Progenitor cell of endocrine pancreas (in vitro differentiated cells): ENCODE results near the gene DPH1. TPM values are rescaled to one million over a fixed set of nuclear protein-coding genes. Genes with fewer than 3 reads are reported as not detected.

Experiments
- DNase-seq: peaks from one replicate; pipeline ENCODE4 v3.0.0; 2021; ENCODE audit warnings: low spot score; ENCODE audit not compliant: unreplicated experiment
- H3K27ac Mint-ChIP-seq: 2 replicates; pipeline ENCODE4 v1.8.0; 2021; ENCODE audit warnings: mild to moderate bottlenecking, moderate library complexity, mixed read lengths
- H3K27me3 Mint-ChIP-seq: 2 replicates; pipeline ENCODE4 v1.8.0; 2021; ENCODE audit warnings: mixed read lengths
- H3K36me3 Mint-ChIP-seq: 2 replicates; pipeline ENCODE4 v1.8.0; 2022; ENCODE audit warnings: mixed read lengths; ENCODE audit not compliant: insufficient read depth
- H3K4me1 Mint-ChIP-seq: 2 replicates; pipeline ENCODE4 v1.8.0; 2021; ENCODE audit warnings: low read depth, mixed read lengths
- H3K4me3 Mint-ChIP-seq: 2 replicates; pipeline ENCODE4 v1.8.0; 2021; ENCODE audit warnings: low read depth, mild to moderate bottlenecking, moderate library complexity, mixed read lengths
- H3K9me3 Mint-ChIP-seq: 2 replicates; pipeline ENCODE4 v1.8.0; 2021; ENCODE audit warnings: low read depth, mixed read lengths
- CTCF ChIP-seq: fragments of 200-600 bp; sonication (generic); IDR thresholded peaks from one replicate; pipeline ENCODE4 v1.5.0; 2021; ENCODE audit warnings: antibody characterized with exemption, mild to moderate bottlenecking; ENCODE audit not compliant: unreplicated experiment
- microRNA-seq: library from miRNA; unstranded; fragments of <30 nt; microRNA quantifications from one replicate; pipeline ENCODE4 v1.1.0, GENCODE V29; 2020; ENCODE audit warnings: borderline number of aligned reads; ENCODE audit not compliant: unreplicated experiment
- total RNA-seq: library from RNA; stranded (reverse); gene quantifications from 2 replicates; pipeline ENCODE4 v1.2.1, GENCODE V29; 2021

DPH1 gene
- total RNA-seq, 1 donor from 2014 or later = 39.1 TPM

DNA sequence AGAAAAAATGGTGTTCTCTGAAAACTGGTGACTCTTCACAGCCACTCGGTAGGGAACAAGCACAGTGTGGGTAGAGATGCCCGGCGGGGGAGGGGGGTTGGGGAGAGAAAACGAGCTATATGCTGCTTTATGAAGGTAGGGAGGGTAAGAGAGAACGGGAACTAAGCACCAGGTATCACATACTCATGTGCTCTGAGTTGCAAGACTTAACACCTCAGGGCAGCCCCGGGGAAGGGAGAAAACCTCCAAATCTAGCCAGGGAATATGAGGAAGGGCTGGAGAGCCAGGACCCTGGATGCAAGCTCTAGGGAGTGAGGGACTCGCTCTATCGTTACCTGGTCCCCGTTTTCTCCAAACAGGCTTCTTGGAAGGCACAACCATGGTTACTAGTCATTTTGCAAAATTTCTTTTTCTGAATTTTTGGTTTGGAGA, 60.3 kb downstream of the DPH1 start:
- no peak for TF ChIP-seq CTCF

GRCh38 chr17:2090804-2091534, 61.0 kb downstream of the DPH1 start:
- H3K27ac Mint-ChIP-seq = no peak overlapping the region
- H3K4me3 Mint-ChIP-seq = no peak overlapping the region
- peaks cover 9% of the 10 kb centered on the region for H3K4me1 Mint-ChIP-seq

More for the DNA sequence above, 60.3 kb downstream of the DPH1 start:
- Mint-ChIP-seq H3K36me3 (peaks cover 3% of the 10 kb centered on the region), H3K4me1 (peaks cover 12% of the 10 kb centered on the region), H3K27me3 (no peaks in the 10 kb centered on the region), H3K4me3 (no peak overlapping the region), H3K27ac (no peak overlapping the region), H3K9me3 (no peaks in the 10 kb centered on the region)
- no peak for DNase-seq

GRCh38 chr17:2092253-2092652, 62.3 kb downstream of the DPH1 start:
- no peaks in the 10 kb centered on the region for H3K27me3 Mint-ChIP-seq
- H3K4me1 Mint-ChIP-seq = peaks cover 9% of the 10 kb centered on the region
- no peak for TF ChIP-seq CTCF
- H3K9me3 Mint-ChIP-seq = no peaks in the 10 kb centered on the region
- H3K4me3 Mint-ChIP-seq = no peak overlapping the region
- DNase-seq = no peak
- H3K27ac Mint-ChIP-seq = no peak overlapping the region
- peaks cover 3% of the 10 kb centered on the region for H3K36me3 Mint-ChIP-seq

More at GRCh38 chr17:2090804-2091534, 61.0 kb downstream of the DPH1 start:
- no peak for DNase-seq
- no peak for TF ChIP-seq CTCF
- peaks cover 3% of the 10 kb centered on the region for H3K36me3 Mint-ChIP-seq
- H3K9me3 Mint-ChIP-seq = no peaks in the 10 kb centered on the region
- H3K27me3 Mint-ChIP-seq = no peaks in the 10 kb centered on the region

DNA sequence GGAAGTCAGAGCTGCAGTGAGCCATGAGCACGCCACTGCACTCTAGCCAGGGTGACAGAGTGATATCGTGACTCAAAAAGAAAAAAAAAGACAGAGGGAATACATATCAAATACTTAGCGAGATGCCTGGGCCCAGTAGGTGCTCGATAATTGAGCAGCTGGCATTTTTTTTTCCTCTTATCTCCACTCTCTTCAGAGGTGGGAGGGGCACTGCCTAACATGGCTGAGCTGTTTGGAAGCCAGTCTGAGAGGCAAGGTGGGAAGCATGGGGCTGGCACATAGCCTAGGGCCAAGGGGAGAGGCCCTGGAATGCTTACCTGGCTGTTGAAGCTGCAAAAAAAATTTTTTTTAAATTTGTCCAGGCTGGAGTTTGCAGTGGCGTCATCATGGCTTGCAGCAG, 63.4 kb downstream of the DPH1 start:
- Mint-ChIP-seq H3K9me3 (no peaks in the 10 kb centered on the region), H3K36me3 (peaks cover 4% of the 10 kb centered on the region), H3K4me3 (no peak overlapping the region), H3K27ac (no peak overlapping the region), H3K4me1 (peaks cover 6% of the 10 kb centered on the region), H3K27me3 (no peaks in the 10 kb centered on the region)
- DNase-seq = no peak
- no peak for TF ChIP-seq CTCF

Small RNAs within 50 kb of the gene (microRNA-seq; reads per million reads assigned to microRNA genes)
- gene MIR132 (339 reads per million, percentile 68 among the genes with 10 or more reads in this experiment), gene MIR212 (4.8 reads per million)

Other genes with a start within 250 kb of the DPH1 start
- gene SMYD4, start 200.3 kb upstream of the DPH1 start, total RNA-seq = 26.6 and 33.5 TPM in 2 replicates
- gene RPA1, start 200.1 kb upstream of the DPH1 start, total RNA-seq = 111 and 119 TPM in 2 replicates
- gene RTN4RL1, start 4.8 kb upstream of the DPH1 start, total RNA-seq = 11.1 and 12.4 TPM in 2 replicates
- 21.9 and 25.4 TPM in 2 replicates for gene OVCA2, start 11.9 kb downstream of the DPH1 start, total RNA-seq
- 0.69 and 0.86 TPM in 2 replicates for gene HIC1, start 24.9 kb downstream of the DPH1 start, total RNA-seq